ENCODE data around the gene ERC1. TPM values are rescaled to one million over a fixed set of nuclear protein-coding genes. Genes with fewer than 3 reads are reported as not detected.

ERC1 gene
- total and polyA plus RNA-seq, 2 donors (not counting 1 experiment from before 2014, with no cell fraction given), result 19.7 to 34.5 TPM

- H3K4me2 ChIP-seq (ENCODE audit: extremely low read depth, insufficient read depth, low read length), result no peak overlapping the region
- no peak overlapping the region for H3K4me3 ChIP-seq (replicated peaks in 1 of 4; ENCODE audit: control extremely low read depth in 1 of 4, insufficient read depth in 1 of 4, low read depth in 3 of 4, low read length in 4 of 4)
- no peaks in the 10 kb centered on the region for H3K79me2 ChIP-seq (ENCODE audit: control insufficient read depth, insufficient read depth, low read length)
- H3K36me3 ChIP-seq (ENCODE audit: control insufficient read depth, insufficient read depth, low read length), result no peaks in the 10 kb centered on the region
- no peak for DNase-seq (ENCODE audit: low read depth in 2 of 2)
- H4K20me1 ChIP-seq (ENCODE audit: control insufficient read depth, extremely low read depth, insufficient read depth, low read length), result no peaks in the 10 kb centered on the region
- no peaks in the 10 kb centered on the region for H3K4me1 ChIP-seq (ENCODE audit: control insufficient read depth, extremely low read depth, insufficient read depth, low read length)
- H3K9me3 ChIP-seq (ENCODE audit: control insufficient read depth, insufficient read depth, low read depth, low read length), result no peaks in the 10 kb centered on the region
- no peak overlapping the region for H3K27ac ChIP-seq (ENCODE audit: insufficient read depth, low read length)
- TF ChIP-seq CTCF (conservative IDR thresholded peaks at IDR 0.05 in 1 of 2, IDR thresholded peaks at IDR 0.05 in 1 of 2; ENCODE audit: low read depth in 1 of 2, low read length in 2 of 2), result no peak
- no peak for TF ChIP-seq EZH2 (IDR thresholded peaks at IDR 0.05; ENCODE audit: low read length, missing control alignments)
- no peak overlapping the region for H2AFZ ChIP-seq (ENCODE audit: low read length)
- no peak overlapping the region for H3K9ac ChIP-seq (ENCODE audit: insufficient read depth, low read length)
- no peaks in the 10 kb centered on the region for H3K27me3 ChIP-seq (ENCODE audit: control insufficient read depth, insufficient read depth, low read length)
Measured at GRCh38 chr12:1382826-1383225, 391.8 kb downstream of the ERC1 start.

- Histone ChIP-seq H3K27me3 (ENCODE audit: control insufficient read depth, insufficient read depth, low read length) (no peaks in the 10 kb centered on the region), H3K27ac (ENCODE audit: insufficient read depth, low read length) (no peak overlapping the region), H4K20me1 (ENCODE audit: control insufficient read depth, extremely low read depth, insufficient read depth, low read length) (no peaks in the 10 kb centered on the region), H3K36me3 (ENCODE audit: control insufficient read depth, insufficient read depth, low read length) (no peaks in the 10 kb centered on the region), H3K79me2 (ENCODE audit: control insufficient read depth, insufficient read depth, low read length) (no peaks in the 10 kb centered on the region), H3K9me3 (ENCODE audit: control insufficient read depth, insufficient read depth, low read depth, low read length) (no peaks in the 10 kb centered on the region), H3K4me1 (ENCODE audit: control insufficient read depth, extremely low read depth, insufficient read depth, low read length) (no peaks in the 10 kb centered on the region), H3K4me2 (ENCODE audit: extremely low read depth, insufficient read depth, low read length) (no peak overlapping the region), H3K9ac (ENCODE audit: insufficient read depth, low read length) (no peak overlapping the region), H2AFZ (ENCODE audit: low read length) (no peak overlapping the region), H3K4me3 (replicated peaks in 1 of 4; ENCODE audit: control extremely low read depth in 1 of 4, insufficient read depth in 1 of 4, low read depth in 3 of 4, low read length in 4 of 4) (no peak overlapping the region)
- TF ChIP-seq EZH2 (IDR thresholded peaks at IDR 0.05; ENCODE audit: low read length, missing control alignments), result no peak
- no peak for TF ChIP-seq CTCF (conservative IDR thresholded peaks at IDR 0.05 in 1 of 2, IDR thresholded peaks at IDR 0.05 in 1 of 2; ENCODE audit: low read depth in 1 of 2, low read length in 2 of 2)
- no peak for DNase-seq (ENCODE audit: low read depth in 2 of 2)
Measured at GRCh38 chr12:1383758-1384157, 392.7 kb downstream of the ERC1 start.

GRCh38 chr12:1384910-1385309 is 393.9 kb downstream of the ERC1 start:
- no peak overlapping the region for H2AFZ ChIP-seq (ENCODE audit: low read length)
- no peaks in the 10 kb centered on the region for H3K79me2 ChIP-seq (ENCODE audit: control insufficient read depth, insufficient read depth, low read length)
- H3K27ac ChIP-seq (ENCODE audit: insufficient read depth, low read length), result no peak overlapping the region
- H3K4me1 ChIP-seq (ENCODE audit: control insufficient read depth, extremely low read depth, insufficient read depth, low read length), result no peaks in the 10 kb centered on the region
- H3K9me3 ChIP-seq (ENCODE audit: control insufficient read depth, insufficient read depth, low read depth, low read length), result no peaks in the 10 kb centered on the region
- no peak overlapping the region for H3K4me2 ChIP-seq (ENCODE audit: extremely low read depth, insufficient read depth, low read length)
- TF ChIP-seq EZH2 (IDR thresholded peaks at IDR 0.05; ENCODE audit: low read length, missing control alignments) (no peak), CTCF (conservative IDR thresholded peaks at IDR 0.05 in 1 of 2, IDR thresholded peaks at IDR 0.05 in 1 of 2; ENCODE audit: low read depth in 1 of 2, low read length in 2 of 2) (no peak)
- no peak overlapping the region for H3K9ac ChIP-seq (ENCODE audit: insufficient read depth, low read length)
- H4K20me1 ChIP-seq (ENCODE audit: control insufficient read depth, extremely low read depth, insufficient read depth, low read length), result no peaks in the 10 kb centered on the region
- no peak overlapping the region for H3K4me3 ChIP-seq (replicated peaks in 1 of 4; ENCODE audit: control extremely low read depth in 1 of 4, insufficient read depth in 1 of 4, low read depth in 3 of 4, low read length in 4 of 4)
- H3K36me3 ChIP-seq (ENCODE audit: control insufficient read depth, insufficient read depth, low read length), result no peaks in the 10 kb centered on the region
- DNase-seq (ENCODE audit: low read depth in 2 of 2), result peak in 1 of 2 donors; percentile 6
- H3K27me3 ChIP-seq (ENCODE audit: control insufficient read depth, insufficient read depth, low read length), result no peaks in the 10 kb centered on the region
